GM12878 (cell line): ENCODE measurements around the gene RAD51B. TPM values are rescaled to one million over a fixed set of nuclear protein-coding genes. Genes with fewer than 3 reads are reported as not detected.

ENCODE experiments used
- ATAC-seq: fragments of 200-7000 bp; cut with Tn5 transposase; 3 replicates; pipeline ENCODE4 v1.9.1; 2020; ENCODE audit warnings: mild to moderate bottlenecking, moderate library complexity
- BruUV-seq: library from RNA; stranded (reverse); fragments of 400-500 nt; replicated peaks from 2 replicates; lab custom pipeline; 2021; lab: Mats Ljungman, UMichigan
- CTCF ChIA-PET: fragments of 300-600 bp; sonication (Branson Sonifier 250); formaldehyde crosslinking; extraction: SDS; loops from one replicate; lab custom pipeline; 2021; ENCODE audit warnings: inconsistent platforms; lab: Yijun Ruan, JAX
- POLR2A ChIA-PET: fragments of 350-600 bp; formaldehyde crosslinking; extraction: SDS; loops from one replicate; lab custom pipeline; 2021; ENCODE audit warnings: inconsistent platforms; lab: Charles Lee
- RAD21 ChIA-PET: fragments of 300-600 bp; sonication (Branson Sonifier 250); formaldehyde crosslinking; loops from one replicate; lab custom pipeline; 2023; ENCODE audit warnings: antibody characterized with exemption; ENCODE audit not compliant: unreplicated experiment; lab: Charles Lee
- SMC1A ChIA-PET: fragments of 300-600 bp; sonication (Branson Sonifier 250); formaldehyde crosslinking; loops from one replicate; lab custom pipeline; 2023; ENCODE audit not compliant: unreplicated experiment, uncharacterized antibody; lab: Charles Lee
- DNase-seq: peaks from one replicate; pipeline ENCODE4 v3.0.0-alpha.2; 2011; ENCODE audit warnings: low read depth, low spot score
- FAIRE-seq: peaks from 3 replicates; lab custom pipeline; 2011; peaks lifted over from hg19 to GRCh38; lab: Jason Lieb, UNC
- H2AFZ ChIP-seq: 2 replicates; pipeline ENCODE4 v1.6.0; 2011; ENCODE audit warnings: low read depth, low read length, control low read depth; ENCODE audit not compliant: control insufficient read depth
- H3K27ac ChIP-seq: 2 replicates; pipeline ENCODE4 v1.5.1; 2011; ENCODE audit warnings: control low read depth; ENCODE audit not compliant: control insufficient read depth, insufficient read depth
- H3K27me3 ChIP-seq, 2 experiments: replicated peaks in 1 of 2; 2 replicates each; pipeline versions ENCODE4 v1.6.0 to v1.6.1; 2011; ENCODE audit warnings: low read length in 1 of 2; ENCODE audit not compliant: control insufficient read depth in 2 of 2, insufficient read depth in 2 of 2
- H3K36me3 ChIP-seq, 2 experiments: 2 replicates each; pipeline ENCODE4 v1.5.1; 2011; ENCODE audit warnings: low read length in 1 of 2; ENCODE audit not compliant: control insufficient read depth in 2 of 2, insufficient read depth in 2 of 2
- H3K4me1 ChIP-seq: 2 replicates; pipeline ENCODE4 v1.6.1; 2011; ENCODE audit warnings: mild to moderate bottlenecking, low read length, moderate library complexity, mixed read lengths; ENCODE audit not compliant: control insufficient read depth, insufficient read depth
- H3K4me2 ChIP-seq: 2 replicates; pipeline ENCODE4 v1.6.0; 2011; ENCODE audit warnings: control low read depth; ENCODE audit not compliant: control insufficient read depth, insufficient read depth
- H3K4me3 ChIP-seq: fragments of 200-600 bp; sonication (generic); 2 replicates; pipeline ENCODE4 v1.5.1; 2016
- H3K79me2 ChIP-seq: 2 replicates; pipeline ENCODE4 v1.6.0; 2011; ENCODE audit warnings: low read length; ENCODE audit not compliant: control insufficient read depth, insufficient read depth
- H3K9ac ChIP-seq: 2 replicates; pipeline ENCODE4 v1.8.0; 2011; ENCODE audit warnings: low read length, control low read depth, mixed read lengths; ENCODE audit not compliant: control insufficient read depth, insufficient read depth
- H3K9me3 ChIP-seq: replicated peaks from 3 replicates; pipeline ENCODE4 v1.5.1; 2011; ENCODE audit warnings: mild to moderate bottlenecking, low read length; ENCODE audit not compliant: control insufficient read depth, insufficient read depth
- H4K20me1 ChIP-seq: 2 replicates; pipeline ENCODE4 v1.6.0; 2011; ENCODE audit not compliant: control insufficient read depth, insufficient read depth
- CBX3 ChIP-seq: fragments of 200-600 bp; sonication (generic); IDR thresholded peaks from 2 replicates; pipeline ENCODE4 v1.6.1; 2016; ENCODE audit warnings: low read depth, borderline replicate concordance
- CHD4 ChIP-seq: fragments of 200-600 bp; sonication (generic); IDR thresholded peaks from 2 replicates; pipeline ENCODE4 v1.6.1; 2016; ENCODE audit warnings: mild to moderate bottlenecking
- E2F8 ChIP-seq: fragments of 450-650 bp; IDR thresholded peaks from 2 replicates; pipeline ENCODE4 v1.6.1; 2018; ENCODE audit warnings: mild to moderate bottlenecking, low read depth, moderate library complexity; ENCODE audit not compliant: partially characterized antibody
- E4F1 ChIP-seq: fragments of 450-650 bp; IDR thresholded peaks from 2 replicates; pipeline ENCODE4 v1.6.1; 2018; ENCODE audit warnings: borderline replicate concordance, mild to moderate bottlenecking; ENCODE audit not compliant: partially characterized antibody
- ELK1 ChIP-seq: IDR thresholded peaks from 2 replicates; pipeline ENCODE4 v1.6.1; 2012; ENCODE audit warnings: low read depth, low read length, improper control_type of control experiment
- EP300 ChIP-seq, 2 experiments: fragments of 150-350 bp in 1 of 2; IDR thresholded peaks; 2 replicates each; pipeline ENCODE4 v1.6.1; 2011 to 2012; ENCODE audit warnings: low read depth in 2 of 2, low read length in 2 of 2, borderline replicate concordance in 1 of 2, improper control_type of control experiment in 1 of 2, inconsistent platforms in 1 of 2; ENCODE audit not compliant: control insufficient read depth in 1 of 2
- MYC ChIP-seq: IDR thresholded peaks from 2 replicates; pipeline ENCODE4 v1.6.1; 2011; ENCODE audit warnings: mild to moderate bottlenecking, low read length, moderate library complexity, inconsistent platforms; ENCODE audit not compliant: insufficient read depth, insufficient replicate concordance, insufficient read length, severe bottlenecking
- NR2F1 ChIP-seq: fragments of 450-650 bp; conservative IDR thresholded peaks from 2 replicates; pipeline ENCODE4 v1.6.1; 2017; ENCODE audit warnings: mild to moderate bottlenecking
- SIN3A ChIP-seq: IDR thresholded peaks from 2 replicates; pipeline ENCODE4 v1.6.1; 2012; ENCODE audit warnings: low read depth, low read length, improper control_type of control experiment
- SPI1 ChIP-seq: IDR thresholded peaks from 2 replicates; pipeline ENCODE4 v1.6.1; 2011; ENCODE audit warnings: low read depth, mild to moderate bottlenecking, low read length, moderate library complexity, borderline replicate concordance; ENCODE audit not compliant: insufficient read depth
- TBL1XR1 ChIP-seq: IDR thresholded peaks from 2 replicates; pipeline ENCODE4 v1.6.1; 2012; ENCODE audit warnings: low read depth, low read length, improper control_type of control experiment
- TCF3 ChIP-seq: IDR thresholded peaks from 2 replicates; pipeline ENCODE4 v1.6.1; 2012; ENCODE audit warnings: low read depth, mild to moderate bottlenecking, low read length, borderline replicate concordance; ENCODE audit not compliant: insufficient read depth
- YY1 ChIP-seq: IDR thresholded peaks from 2 replicates; pipeline ENCODE4 v1.6.1; 2011; ENCODE audit warnings: low read depth, mild to moderate bottlenecking, low read length
- WGBS: methylation state at CpG from one replicate; pipeline ENCODE4 v1.1.6; 2016; ENCODE audit warnings: low lambda C conversion rate; ENCODE audit not compliant: insufficient replicate concordance, insufficient coverage; ENCODE audit errors: missing lambda C conversion rate; 5-methylcytosine and 5-hydroxymethylcytosine counted together
- in situ Hi-C: fragments of 300-500 bp; cut with MboI; formaldehyde crosslinking; loops from 9 replicates; pipeline ENCODE4 v1.14.3; 2018; ENCODE audit warnings: mixed read lengths
- intact Hi-C: fragments of 100-400 bp; cut with micrococcal nuclease; formaldehyde crosslinking; loops from one replicate; pipeline ENCODE4 v1.14.2; 2022; ENCODE audit not compliant: unreplicated experiment
- polyA plus RNA-seq, 11 experiments: library from polyadenylated mRNA; depleted of rRNA in 4 of 11; unstranded in 6 of 11; stranded (reverse) in 5 of 11; fragments of >200 nt; fragmentation: Nextera tagmentation in 4 of 11; fragmentation: Illumina TruSeq in 1 of 11; extraction: Ambion mirVana in 4 of 11; extraction: Trizol in 1 of 11; gene quantifications; 1 replicate in 1 of 11; 2 replicates in 10 of 11; pipeline versions ENCODE4 v1.2.1 to v1.2.3, GENCODE V29; 2011 to 2016; ENCODE audit warnings: inconsistent platforms in 2 of 11, missing spikeins in 2 of 11, low read depth in 1 of 11
- total RNA-seq, 4 experiments: library from RNA; depleted of rRNA in 3 of 4; stranded (reverse); fragments of >200 nt in 3 of 4; fragmentation: Illumina TruSeq in 1 of 4; extraction: Trizol in 1 of 4; gene quantifications; 2 replicates each; pipeline versions ENCODE4 v1.2.1 to v1.2.3, GENCODE V29; 2013 to 2021
- TF ChIP-seq, protein P1 (sequence below): fragments of 450-650 bp; IDR thresholded peaks from 2 replicates; pipeline ENCODE4 v1.6.1; 2017; ENCODE audit warnings: mild to moderate bottlenecking, low read depth, inconsistent platforms; ENCODE audit not compliant: poor library complexity, severe bottlenecking

Gene RAD51B
- total and polyA plus RNA-seq, 10 of the 15 experiments (the other 5 are each of a cell fraction or from before 2014, with no cell fraction given): 9.8 to 26.8 (median 21.3) TPM

GRCh38 chr14:67798731-67799130 is 20.8 kb upstream of the RAD51B start (continued):
- TF ChIP-seq TCF3 (no peak), SIN3A (no peak), CBX3 (no peak), MYC (no peak), TBL1XR1 (no peak)

DNA sequence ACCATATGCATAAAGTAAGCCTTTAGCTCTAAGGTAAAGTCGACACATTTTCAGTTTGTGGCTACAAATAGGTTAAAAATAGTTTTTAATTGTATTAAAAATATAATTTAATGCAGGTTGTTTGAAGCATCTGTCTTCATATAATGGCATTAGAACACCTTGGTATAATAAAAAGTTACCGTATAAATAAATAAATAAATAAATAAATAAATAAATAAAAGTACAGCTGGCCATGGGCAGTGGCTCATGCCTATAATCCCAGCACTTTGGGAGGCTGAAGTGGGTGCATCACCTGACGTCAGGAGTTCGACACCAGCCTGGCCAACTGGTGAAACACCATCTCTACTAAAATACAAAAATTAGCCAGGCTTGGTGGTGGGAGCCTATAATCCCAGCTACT is 18.8 kb upstream of the RAD51B start:
- H3K9ac ChIP-seq: no peak overlapping the region
- intact Hi-C loops: no loop called here
- no peaks in the 10 kb centered on the region for H3K4me1 ChIP-seq
- DNase-seq: no peak
- 96% methylated on average over 4 of the region's 4 CpGs for WGBS
- ChIA-PET RAD21 (no interaction called here), CTCF (no interaction called here), POLR2A (no interaction called here), SMC1A (no interaction called here)
- peaks cover 15 to 27% of the 10 kb centered on the region in 2 experiments for H3K36me3 ChIP-seq
- no peak overlapping the region for H2AFZ ChIP-seq
- H3K27me3 ChIP-seq: no peaks in the 10 kb centered on the region
- H3K4me3 ChIP-seq: no peak overlapping the region
- BruUV-seq: no TSS peak
- H4K20me1 ChIP-seq: no peaks in the 10 kb centered on the region
- no peak for FAIRE-seq
- no peaks in the 10 kb centered on the region for H3K79me2 ChIP-seq
- H3K27ac ChIP-seq: no peak overlapping the region
- H3K4me2 ChIP-seq: no peak overlapping the region
- no peak for ATAC-seq
- no peaks in the 10 kb centered on the region for H3K9me3 ChIP-seq
- in situ Hi-C loops: no loop called here
- TF ChIP-seq E2F8 (no peak), E4F1 (no peak), YY1 (no peak), EP300 (IDR thresholded peaks at IDR 0.05; ENCODE audit: borderline replicate concordance in 1 of 2, control insufficient read depth in 1 of 2, low read depth in 2 of 2, low read length in 2 of 2) (no peak), ELK1 (no peak), NR2F1 (no peak), CHD4 (no peak), SPI1 (no peak)
- TF ChIP-seq, protein P1, sequence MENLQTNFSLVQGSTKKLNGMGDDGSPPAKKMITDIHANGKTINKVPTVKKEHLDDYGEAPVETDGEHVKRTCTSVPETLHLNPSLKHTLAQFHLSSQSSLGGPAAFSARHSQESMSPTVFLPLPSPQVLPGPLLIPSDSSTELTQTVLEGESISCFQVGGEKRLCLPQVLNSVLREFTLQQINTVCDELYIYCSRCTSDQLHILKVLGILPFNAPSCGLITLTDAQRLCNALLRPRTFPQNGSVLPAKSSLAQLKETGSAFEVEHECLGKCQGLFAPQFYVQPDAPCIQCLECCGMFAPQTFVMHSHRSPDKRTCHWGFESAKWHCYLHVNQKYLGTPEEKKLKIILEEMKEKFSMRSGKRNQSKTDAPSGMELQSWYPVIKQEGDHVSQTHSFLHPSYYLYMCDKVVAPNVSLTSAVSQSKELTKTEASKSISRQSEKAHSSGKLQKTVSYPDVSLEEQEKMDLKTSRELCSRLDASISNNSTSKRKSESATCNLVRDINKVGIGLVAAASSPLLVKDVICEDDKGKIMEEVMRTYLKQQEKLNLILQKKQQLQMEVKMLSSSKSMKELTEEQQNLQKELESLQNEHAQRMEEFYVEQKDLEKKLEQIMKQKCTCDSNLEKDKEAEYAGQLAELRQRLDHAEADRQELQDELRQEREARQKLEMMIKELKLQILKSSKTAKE: no peak
